Suppressor macrophage (primary cell): ENCODE measurements around the gene GRIK3.
A peak's percentile ranks its signal among the peaks of the same experiment; 100 is the strongest.

Experiments used
- DNase-seq, 4 experiments: peaks; one replicate each; pipeline ENCODE4 v3.0.0-alpha.2; 2020 to 2022

Gene GRIK3

DNA sequence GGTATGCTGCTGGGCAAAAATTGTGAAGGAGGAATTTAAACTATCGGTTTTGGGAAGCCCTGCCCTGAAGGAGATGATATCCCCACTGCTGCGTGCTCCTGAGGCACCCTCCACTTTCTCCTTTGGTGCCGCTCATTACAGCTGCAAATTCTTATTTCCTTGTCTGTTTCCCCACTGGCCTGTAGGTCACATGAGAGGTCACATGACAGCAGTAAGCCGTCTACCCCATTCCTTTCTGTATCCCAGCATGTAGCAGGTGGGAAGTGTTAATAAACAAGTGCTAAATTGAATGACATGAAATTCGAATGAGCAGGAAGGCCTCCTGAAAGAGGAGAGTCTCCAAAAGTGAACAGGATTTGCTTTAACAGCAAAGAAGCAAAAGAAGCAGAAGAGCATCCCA lies 58.7 kb downstream of the GRIK3 start:
- DNase-seq: no peak

DNA sequence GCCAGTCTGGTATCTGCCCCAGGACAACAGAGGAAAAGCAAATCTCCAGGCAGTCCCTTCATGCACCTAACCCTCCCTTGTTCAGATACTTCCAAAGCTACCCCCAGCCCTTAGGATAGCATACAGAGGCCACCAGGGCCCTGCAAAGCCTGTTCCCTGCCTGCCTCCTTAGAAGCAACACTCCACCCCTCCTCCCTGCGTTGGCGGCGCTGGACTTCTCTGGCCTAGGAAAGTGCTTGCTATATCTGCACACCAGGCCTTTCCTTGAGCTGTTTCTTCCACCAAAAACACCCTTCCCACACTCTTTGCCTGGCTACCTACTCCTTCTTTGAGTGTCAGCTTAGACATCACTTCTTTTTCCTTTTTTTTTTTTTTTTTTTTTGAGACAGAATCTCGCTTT lies 61.3 kb downstream of the GRIK3 start:
- no peak for DNase-seq

DNA sequence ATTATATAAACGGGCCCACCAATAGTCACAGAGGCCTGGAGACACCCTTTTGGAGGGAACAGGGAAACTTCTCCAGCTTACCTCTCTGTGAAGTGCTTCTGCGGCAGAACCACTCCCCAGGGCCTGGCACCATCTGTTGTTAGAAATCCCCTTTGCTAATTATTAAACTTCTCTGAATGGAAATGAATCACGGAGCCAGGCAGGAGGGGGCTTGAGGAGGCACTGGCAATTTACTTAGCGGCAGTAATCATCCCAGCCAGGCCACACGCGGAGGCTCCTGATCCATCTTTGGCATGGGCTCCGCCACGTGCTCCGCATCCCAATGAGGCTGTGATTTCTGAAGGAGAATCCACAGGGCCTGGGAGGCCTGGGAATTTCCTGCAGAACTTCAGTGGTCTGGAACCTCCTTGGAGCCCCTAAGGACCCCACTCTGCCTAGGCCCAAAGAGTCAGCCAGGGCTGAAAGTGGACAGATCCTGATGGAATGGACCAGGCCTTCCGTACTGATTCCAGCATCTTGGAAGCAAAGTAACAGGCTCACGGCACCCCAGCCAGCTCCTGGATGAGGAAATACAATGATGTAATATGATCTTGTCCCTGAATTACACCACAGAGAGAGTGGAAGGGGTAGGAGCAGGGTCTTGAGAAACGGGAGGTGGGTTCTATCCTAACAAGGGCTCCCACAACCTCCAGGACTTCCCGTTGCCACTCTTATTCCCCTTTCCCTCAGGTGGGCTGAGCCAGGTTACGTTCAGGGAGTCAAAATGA lies 62.3 kb downstream of the GRIK3 start:
- DNase-seq: no peak

DNA sequence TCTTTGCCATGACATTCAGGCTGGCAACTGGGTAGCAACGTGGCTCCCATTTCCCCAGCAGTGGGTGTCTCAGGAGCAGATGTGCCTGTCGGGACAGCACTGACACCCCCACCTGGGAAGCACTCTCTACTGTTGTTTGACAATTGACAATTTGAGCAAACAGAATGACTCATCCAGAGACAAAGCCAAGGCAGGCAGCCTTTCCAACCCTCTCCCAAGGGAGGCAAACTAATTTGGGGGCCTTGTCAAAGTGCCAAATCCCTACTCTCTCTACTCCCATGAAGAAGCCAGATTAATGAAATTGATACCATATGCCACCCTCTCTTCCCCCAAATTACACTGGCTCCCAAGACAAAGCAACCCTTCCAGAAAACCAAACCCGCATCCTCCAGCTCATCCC lies 65.6 kb downstream of the GRIK3 start:
- no peak for DNase-seq

DNA sequence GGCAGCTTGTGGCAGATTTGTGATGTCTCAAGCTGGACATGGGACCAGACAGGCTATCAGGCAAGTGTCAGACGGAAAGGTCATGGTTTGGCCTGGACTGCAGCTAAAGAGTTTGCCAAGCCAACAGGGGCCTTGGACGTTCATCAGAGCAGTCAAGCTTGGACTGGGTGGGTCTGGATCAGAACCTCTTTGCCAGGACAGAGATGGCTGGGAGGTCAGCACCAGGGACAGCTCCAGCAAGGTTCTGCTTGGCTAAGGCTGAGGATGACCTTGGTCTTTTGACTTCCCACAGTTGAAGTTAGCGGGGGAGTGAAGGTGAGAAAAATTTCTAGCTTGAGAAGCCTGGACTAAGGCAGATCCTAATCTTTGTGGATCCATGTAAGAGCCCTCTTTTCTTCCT lies 68.1 kb downstream of the GRIK3 start:
- DNase-seq: peak; percentile 2 to 56 (median 24)

DNA sequence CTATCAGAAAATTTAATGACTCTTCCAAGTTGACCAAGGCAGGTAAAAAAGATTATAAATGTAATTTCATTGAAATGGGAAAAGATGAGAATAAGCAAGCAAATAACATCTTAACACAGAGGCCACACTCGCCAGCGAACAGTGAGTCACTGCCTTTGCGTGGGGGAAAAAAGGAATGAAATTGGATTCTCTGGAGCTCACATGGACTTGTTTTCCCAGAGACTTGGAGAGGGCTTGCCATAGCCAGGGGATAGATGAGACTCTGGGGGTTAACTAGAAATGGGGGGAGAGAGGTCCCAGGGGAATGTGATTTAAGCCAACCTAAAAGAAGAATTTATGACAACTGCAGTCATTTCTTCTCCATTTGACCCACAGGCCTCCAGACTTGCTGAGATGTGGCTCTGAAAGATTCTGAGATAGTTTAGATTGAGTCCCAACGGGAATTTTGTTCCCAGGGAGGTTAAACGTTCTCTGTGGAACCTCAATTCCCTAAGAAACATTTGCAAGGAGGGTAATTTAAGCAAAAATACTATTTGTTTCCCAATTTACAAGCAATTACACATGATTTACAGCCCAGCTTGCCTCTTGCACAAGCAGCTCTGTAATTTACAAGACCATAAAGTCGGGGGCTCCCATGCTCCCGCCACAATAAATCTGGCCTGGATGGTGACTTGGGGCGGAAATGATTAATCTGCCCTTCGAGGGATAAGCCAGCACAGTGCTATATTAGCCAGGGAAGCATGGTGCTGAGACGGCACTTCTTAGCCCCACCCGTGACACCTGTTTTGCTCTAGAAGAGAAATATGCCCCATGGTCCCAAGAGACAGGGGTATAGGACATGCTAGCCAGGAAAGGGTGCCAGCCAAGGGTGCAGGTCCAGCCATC lies 68.8 kb downstream of the GRIK3 start:
- DNase-seq: no peak

DNA sequence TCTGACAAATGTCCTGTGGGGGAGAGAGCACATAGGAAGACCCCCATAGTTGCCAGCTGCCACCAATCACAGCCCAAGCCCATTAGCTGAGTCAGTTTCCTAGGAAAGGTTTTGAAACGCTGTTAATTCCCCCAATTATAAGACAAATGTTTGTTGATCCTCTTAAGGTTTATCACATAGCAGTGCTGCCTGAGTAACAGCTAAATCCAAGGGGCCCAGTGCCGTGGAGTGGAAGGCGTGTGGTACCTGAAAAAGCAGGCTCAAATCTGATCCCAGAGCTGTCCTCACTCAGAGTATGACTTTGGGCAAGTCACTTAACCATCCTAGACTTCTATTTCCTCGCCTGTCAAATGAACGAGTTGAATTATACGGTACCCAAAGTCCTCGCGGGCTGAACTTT lies 69.5 kb downstream of the GRIK3 start:
- no peak for DNase-seq

DNA sequence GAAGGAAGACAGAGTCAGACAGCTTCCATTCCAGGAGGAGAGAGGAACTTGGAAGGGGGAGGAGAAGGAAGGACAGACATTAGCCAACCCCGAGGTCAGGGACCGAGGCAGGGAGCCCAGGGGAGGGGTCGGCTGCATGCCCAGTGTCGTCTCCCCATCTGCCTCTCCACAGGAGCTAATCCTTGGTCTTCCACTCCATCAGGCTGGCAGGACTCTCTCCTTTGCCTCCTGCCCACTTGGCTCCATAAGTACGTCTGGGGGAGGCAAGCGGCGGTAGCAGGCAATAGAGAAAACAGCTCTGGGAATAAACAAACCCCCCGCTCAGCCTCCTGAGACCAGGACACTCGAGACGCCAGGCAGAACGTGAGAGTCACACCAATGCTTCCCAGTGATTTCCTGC lies 71.3 kb downstream of the GRIK3 start:
- DNase-seq: no peak

DNA sequence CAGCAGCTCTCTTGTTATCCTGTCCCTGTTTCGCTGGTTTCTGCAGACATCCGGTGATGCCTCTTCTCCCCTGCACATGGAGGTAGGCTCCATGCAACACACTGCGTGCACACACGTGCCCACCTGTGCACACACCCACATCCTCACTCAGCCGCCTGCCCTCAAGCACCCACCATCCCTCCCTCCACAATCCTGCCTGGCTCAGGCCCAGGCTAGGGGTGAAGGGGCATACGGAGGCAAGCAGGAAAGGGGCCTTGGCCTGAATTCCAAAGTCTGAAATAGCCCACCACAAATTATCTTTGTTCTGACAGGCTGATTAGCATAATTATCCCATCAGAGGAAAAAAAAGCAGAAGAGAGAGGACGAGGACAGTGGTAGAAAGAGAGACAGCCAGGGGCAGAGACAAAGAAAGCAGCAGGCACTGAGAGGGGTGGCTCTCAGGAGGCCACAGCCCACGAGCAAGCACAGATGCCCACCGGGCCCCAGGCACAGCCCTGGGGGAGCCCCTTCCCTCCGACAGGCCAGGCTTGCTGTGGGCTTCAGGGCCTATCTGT lies 73.2 kb downstream of the GRIK3 start:
- no peak for DNase-seq

DNA sequence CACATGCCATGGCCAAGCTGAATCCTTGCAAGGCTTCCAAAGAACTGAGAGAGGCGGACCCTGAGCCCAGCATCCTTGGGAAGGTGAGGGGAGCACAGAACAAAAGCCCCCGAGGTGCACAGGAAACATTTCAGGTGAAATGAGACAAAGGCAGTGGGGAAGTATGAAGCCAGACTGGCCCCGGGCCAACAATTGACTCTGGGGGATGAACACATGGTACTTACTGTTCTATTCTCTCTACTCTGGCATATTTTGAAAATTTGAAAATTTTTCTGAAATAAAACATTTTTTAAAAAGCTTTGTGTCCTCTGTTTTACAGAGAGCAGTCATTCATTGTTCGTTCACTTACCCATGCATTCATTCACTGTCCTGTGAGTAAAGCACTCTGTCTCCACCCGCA lies 77.7 kb downstream of the GRIK3 start:
- no peak for DNase-seq

DNA sequence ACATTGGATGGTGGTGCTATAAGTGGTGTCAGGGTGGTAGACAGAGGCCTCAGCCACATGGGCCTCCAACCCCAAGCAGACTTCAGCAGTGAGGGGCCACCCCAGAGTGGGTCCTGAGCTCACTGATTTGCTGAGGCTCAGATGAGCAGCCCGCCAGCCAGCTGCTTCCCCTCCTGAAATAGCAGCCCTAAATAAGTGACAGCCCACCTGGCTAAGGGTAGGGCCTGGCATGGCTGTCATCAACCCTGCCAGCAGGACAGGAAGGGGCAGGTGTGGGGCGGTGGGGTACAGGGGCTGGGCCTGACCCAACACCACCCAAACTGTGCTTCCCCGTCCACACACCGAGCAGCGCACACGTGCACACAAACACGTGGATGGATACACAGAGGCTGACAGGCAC lies 79.3 kb downstream of the GRIK3 start:
- no peak for DNase-seq

DNA sequence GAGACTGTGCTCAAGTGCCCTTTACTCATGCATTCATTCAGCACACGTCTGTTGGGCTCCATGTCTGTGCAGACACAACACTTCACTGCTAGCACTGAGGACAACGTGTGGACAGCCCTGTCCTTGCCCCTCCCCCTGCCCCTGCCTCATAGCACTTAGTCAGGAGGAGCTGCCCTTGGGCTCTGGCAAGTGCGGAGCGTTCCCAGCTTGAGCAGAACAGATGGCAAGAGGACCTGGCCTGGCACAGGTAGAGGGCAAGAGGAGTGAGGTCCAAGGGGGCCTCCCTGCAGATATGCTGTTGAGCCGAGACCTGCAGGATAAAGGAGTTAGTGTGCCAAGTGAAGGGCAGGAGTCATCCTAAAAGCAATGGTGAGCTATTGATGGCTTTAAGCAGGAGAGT lies 81.3 kb downstream of the GRIK3 start:
- no peak for DNase-seq

DNA sequence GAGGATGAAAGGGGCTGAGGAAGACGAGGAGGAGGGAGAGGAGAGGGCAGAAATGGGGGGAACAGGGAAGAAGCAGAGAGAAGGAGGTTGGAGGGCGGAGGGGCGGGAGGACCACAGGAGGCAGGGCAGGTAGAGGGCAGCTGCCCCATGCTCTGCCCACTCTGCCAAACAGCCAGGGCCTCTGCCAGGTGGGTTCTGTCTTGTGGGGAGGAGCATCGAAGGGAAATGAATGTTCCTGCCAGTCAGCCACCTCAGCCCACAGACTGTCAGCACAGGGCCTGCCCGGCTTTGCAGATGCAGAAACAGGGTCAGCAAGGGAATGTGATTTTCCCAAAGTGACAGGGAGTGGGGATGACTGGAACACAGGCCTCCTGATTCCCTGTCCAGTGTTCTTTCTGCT lies 82.6 kb downstream of the GRIK3 start:
- DNase-seq: no peak

DNA sequence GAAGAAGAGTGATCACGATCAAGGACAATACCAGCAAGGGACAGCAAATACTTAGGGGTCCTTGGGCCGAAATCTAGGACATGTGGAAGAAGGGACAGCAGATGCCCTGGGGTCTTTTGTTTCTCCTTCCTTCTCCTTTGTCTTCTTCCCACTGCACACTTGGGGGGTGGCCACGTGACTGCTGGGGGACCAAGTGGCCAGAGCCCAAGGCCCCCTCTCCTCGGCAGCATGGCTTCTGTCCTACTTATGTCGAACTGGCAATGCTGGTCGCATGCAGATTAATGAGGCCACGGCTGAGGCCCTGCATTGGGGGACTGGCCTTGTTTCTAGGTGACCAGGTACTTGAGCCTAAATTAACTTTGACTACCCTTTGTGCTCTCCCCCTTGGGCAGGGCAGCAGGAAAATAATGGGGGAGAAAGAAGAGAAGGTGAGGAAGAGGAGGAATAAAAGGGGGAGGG lies 83.0 kb downstream of the GRIK3 start:
- no peak for DNase-seq

DNA sequence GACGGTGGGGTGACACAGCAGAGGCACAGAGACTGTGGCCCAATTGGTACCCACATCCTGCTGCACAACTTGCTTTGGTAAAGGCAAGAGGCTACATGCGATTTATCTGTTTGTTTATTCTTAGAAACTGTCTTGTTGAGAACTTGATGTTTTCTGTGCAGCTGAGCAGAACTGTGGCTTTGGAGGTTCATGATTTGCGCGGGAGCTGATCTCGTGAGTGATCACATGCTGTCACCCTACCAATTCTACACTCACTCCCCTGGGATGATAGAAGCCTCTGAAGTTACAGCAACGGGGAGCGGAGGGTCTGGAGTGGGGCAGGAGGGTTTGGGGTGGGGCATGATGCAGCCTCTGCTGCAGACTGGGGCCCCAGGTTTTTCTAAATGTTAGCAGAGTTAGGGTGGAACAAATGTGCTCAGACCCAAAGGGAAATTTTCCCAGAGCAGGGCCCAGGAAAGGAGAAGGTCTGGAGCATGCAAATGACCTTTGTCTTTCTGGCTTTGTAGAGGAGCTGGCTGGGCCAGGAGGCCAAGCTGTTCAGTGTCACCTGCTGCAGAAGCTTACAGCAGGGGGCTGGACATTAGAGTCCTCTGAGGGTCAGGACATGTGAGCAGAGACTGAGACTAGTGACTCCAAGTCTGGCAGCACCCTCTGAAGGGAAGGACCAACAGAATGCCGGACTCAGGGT lies 83.6 kb downstream of the GRIK3 start:
- DNase-seq: no peak

DNA sequence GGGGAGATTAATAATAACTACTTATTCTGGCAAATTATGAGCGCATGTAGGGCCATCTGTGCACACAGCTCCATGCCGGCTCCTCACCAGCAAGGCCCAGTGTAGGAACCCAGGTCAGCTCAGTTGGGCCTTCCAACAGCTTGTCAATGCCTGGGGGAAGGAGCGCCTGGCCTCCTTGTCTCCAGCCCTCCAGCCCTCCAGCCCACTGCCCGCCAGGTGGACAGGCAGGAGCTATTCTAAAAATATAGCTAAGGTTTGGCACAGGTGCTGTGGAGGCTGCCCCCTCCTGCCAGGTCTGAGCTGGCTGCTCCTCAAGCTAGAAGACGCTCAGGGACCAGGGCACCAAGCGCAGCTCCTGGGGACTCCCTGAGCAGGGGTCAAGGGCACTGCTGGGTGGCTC lies 85.7 kb downstream of the GRIK3 start:
- no peak for DNase-seq

DNA sequence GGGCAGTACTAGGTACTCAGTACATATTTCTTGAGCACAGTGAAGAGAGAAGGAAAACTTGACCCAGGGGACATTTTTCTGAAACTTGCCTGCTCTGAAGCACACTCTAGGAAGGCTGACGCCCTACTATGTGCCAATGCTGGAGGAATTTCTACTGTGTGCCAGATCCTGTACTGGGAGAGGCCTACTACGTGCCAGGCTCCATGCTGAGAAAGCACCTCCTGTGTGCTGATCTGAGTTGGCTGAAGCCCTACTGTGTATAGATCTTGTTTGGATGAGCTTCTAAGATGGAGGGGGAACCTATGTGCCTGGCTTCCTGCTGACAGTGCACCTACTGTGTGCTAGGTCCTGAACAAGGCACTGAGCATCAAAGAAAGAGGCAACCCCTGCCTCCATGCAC lies 86.2 kb downstream of the GRIK3 start:
- DNase-seq: no peak

DNA sequence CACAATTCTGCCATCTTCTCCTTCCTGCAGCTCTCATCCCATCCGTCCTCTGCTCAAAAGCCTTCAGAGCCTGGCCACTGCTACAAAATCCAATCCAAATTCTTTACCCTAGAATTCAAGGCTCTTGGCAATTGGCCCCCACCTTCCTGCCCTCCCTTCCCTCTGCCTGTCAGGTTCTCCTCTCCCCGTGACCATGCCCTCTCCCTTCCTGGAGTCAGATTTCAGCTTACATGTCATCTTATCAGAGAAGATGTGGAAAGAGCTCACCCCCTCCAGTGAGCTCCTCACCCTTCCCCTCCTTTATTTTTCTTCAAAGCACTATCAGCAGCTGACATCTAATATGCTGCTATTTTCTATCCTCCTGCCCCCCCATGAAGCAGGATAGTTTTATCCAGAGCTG lies 86.9 kb downstream of the GRIK3 start:
- no peak for DNase-seq

DNA sequence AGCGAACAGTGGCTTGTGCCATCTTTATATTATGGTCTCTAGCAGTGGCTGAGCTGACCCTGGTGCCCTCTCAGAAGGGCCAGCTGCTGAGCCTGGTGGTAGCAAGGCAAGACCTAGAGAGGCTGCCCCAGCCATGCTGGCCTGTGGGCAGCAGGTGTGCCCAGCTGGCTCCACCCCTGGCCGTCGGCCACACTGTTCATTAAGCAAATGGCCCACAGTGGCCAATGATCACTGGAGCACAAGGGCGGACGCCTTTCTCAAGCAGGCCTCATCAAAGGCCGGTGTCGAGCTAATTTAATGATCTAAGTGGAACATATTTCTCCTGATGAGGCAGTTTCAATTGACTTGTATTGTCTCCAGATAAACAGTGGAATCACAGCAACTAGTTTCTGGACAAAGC lies 89.4 kb downstream of the GRIK3 start:
- DNase-seq: no peak

DNA sequence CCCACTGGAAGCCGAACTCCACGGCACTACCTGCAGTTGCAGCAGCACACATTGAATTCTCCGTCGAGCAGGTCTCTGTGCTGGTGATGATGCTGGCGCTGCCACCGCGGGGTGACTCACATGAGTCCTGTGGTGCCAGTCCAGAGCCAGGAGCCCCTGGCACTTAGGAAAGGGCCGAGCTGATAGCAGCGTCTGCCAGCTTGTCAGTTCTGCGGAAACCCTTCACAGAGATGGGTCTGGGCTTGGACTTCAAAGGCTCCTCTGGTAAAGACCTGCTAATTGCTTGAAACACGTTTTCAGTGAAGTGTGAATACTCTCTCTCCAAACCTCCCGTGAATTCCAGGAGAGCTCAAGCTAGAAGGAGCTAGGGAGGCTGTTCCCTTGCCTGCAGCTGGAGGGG lies 92.2 kb downstream of the GRIK3 start:
- DNase-seq: no peak

DNA sequence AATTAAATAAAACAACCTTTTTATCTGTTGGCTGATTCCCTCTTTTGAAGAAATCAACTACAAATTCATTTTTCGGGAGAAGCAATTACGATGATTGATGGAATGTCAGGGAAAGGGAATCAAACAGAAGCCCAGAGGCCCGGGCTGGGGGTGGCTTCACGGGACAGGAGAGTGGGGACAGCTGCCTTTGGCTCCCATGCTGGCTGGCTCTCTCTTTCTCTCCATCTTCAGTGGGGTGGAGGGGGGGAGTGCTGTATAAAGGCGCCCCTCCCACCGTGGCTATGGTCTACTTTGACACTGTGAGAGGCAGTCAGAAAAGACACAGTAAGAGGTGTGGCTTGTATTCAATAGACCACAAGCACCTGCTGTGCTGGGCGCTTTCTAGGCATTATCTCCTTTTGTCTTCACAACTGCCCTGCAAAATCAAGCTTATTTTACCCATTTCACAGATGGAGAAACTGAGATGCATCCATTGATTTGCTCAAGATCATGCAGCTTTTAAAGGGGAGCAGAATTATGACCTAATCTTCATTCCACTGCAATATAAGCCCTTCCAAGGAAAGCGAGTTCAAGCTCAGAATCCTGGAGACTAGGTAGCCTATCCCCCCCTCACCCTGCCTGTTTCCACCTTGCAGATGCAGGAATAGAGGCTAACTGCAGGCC lies 92.9 kb downstream of the GRIK3 start:
- no peak for DNase-seq

DNA sequence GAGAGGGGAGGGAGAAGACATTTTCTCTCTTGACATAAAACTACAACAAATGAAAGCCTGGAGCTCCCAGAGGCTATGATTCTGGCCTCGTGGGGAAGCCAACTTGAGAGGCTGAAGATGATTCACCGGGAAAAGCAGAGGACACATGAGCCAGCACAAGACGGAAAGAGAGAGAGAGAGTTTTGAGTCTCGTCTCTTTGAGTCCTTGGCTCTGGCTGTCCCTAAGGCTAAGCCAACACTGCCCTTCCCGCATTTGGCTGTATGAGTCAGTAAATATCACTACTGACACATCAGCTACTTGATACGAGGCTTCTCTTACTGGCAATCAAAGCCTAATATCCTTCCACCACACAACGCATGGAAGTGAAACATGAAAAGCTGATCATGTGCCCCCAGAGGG lies 95.5 kb downstream of the GRIK3 start:
- DNase-seq: no peak

DNA sequence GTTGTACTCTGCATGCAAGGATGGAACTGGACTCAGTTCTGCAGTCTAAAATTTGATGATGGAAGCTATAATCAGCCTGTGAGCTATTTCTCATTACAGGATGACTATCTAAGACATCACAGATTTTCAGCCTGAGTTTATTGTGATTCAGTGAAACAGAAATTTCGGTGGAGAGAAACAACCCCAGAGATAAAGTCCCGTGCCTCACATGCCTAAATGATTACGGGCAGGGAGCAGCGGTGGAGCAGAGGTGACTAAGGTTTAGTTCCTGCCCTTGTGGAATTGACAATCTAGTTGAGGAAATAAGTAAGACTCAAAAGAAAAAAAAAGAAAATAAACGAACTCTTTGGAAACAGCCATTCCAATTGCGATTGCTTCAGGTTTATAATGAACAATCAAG lies 96.9 kb downstream of the GRIK3 start:
- no peak for DNase-seq
